Tibial nerve (tissue), 3 donors: Measurements from ENCODE around the gene LPIN3.

Experiments used
- CTCF ChIP-seq, 5 experiments: fragments of 200-600 bp in 3 of 5; fragments of 450-650 bp in 2 of 5; sonication (generic) in 3 of 5; IDR thresholded peaks; one replicate each; pipeline ENCODE4 v1.5.1; 2016 to 2019; ENCODE audit warnings: antibody characterized with exemption in 5 of 5, mild to moderate bottlenecking in 3 of 5, moderate library complexity in 2 of 5
- POLR2A ChIP-seq, 2 donors: fragments of 450-650 bp; IDR thresholded peaks; one replicate each; pipeline ENCODE4 v1.6.1; 2017; ENCODE audit warnings: antibody characterized with exemption in 2 of 2, mild to moderate bottlenecking in 2 of 2, moderate library complexity in 2 of 2

GRCh38 chr20:41342474-41343464 is 2.1 kb downstream of the LPIN3 start:
- TF ChIP-seq CTCF (IDR thresholded peaks at IDR 0.05) (no peak), POLR2A (IDR thresholded peaks at IDR 0.05) (no peak)
